Right lobe of liver (tissue), 4 donors: ENCODE data around the gene CD22.

Source experiments
- CTCF ChIP-seq, 4 donors: fragments of 200-600 bp in 3 of 4; fragments of 450-650 bp in 1 of 4; IDR thresholded peaks; one replicate each; pipeline versions ENCODE4 v1.5.1 to v1.8.0; 2016 to 2022; ENCODE audit warnings: antibody characterized with exemption in 4 of 4, mild to moderate bottlenecking in 2 of 4
- POLR2A ChIP-seq: fragments of 450-650 bp; IDR thresholded peaks from one replicate; pipeline ENCODE4 v1.6.1; 2017; ENCODE audit warnings: antibody characterized with exemption, mild to moderate bottlenecking
- donor health status: DM: no; HTN: no; CAD: no.
- donor health status: DM: no; HTN: no; CAD: no.
- donor health status: DM: no; HTN: yes; CAD: no.

GRCh38 chr19:35313587-35313986, 15.4 kb upstream of the CD22 start:
- TF ChIP-seq CTCF (IDR thresholded peaks at IDR 0.05) (no peak), POLR2A (no peak)
